Measurements from ENCODE around the gene MADCAM1.

DNA sequence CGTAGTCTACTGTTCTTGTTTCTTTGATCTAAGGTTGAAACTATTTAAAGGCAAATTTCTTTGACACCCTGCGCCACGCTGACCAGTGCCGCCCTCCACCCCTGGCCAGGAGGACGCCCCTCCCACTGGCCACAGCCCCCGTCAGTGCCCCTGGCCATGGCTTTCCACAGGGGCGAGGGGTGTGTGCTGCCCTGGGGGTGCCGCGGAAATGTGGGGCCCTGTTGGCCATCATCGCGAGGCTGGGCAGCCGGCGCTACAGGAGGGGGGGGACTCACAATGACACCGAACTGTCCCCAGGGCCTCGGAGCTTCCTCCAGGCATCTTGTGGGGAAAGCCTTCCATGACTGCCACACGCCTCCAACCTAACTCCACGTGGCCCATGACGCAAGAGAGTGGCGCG, 46.4 kb upstream of the MADCAM1 start:
- TF ChIP-seq POLR2AphosphoS5 (IDR thresholded peaks at IDR 0.05; ENCODE audit: low read depth, low read length) (no peak), PAX5 (IDR thresholded peaks at IDR 0.05; ENCODE audit: insufficient read depth, low read length, severe bottlenecking) (no peak)
